ENCODE results near the gene SPRR2E.

GRCh38 chr1:153070243-153070642 lies 24.1 kb downstream of the SPRR2E start:
- no peak for TF ChIP-seq CTCF (IDR thresholded peaks at IDR 0.05; ENCODE audit: low read depth, low read length)
- no peak for TF ChIP-seq EZH2phosphoT487 (IDR thresholded peaks at IDR 0.05; ENCODE audit: low read depth)

All from OCI-LY3 (cell line).